CD14-positive monocyte (primary cell): Measurements from ENCODE around the gene PIP4K2A. TPM values are rescaled to one million over a fixed set of nuclear protein-coding genes. Genes with fewer than 3 reads are reported as not detected.

ENCODE experiments used
- DNase-seq, 3 donors: peaks; one replicate each; pipeline ENCODE4 v3.0.0-alpha.2; 2011 to 2022
- H2AFZ ChIP-seq: 2 replicates; pipeline ENCODE4 v1.6.0; 2012; ENCODE audit warnings: mild to moderate bottlenecking, low read depth, low read length, inconsistent platforms; ENCODE audit not compliant: insufficient read depth, poor library complexity, severe bottlenecking
- H3K27ac ChIP-seq, 2 donors: 1 replicate in 1 of 2; 2 replicates in 1 of 2; pipeline ENCODE4 v1.5.1; 2012 to 2013; ENCODE audit warnings: low read length in 2 of 2, control low read depth in 1 of 2, inconsistent platforms in 1 of 2, low read depth in 1 of 2, mild to moderate bottlenecking in 1 of 2
- H3K27me3 ChIP-seq, 2 donors: one replicate each; pipeline versions ENCODE4 v1.6.0 to v1.6.1; 2011 to 2013; ENCODE audit warnings: low read length in 2 of 2; ENCODE audit not compliant: control insufficient read depth in 2 of 2, insufficient read depth in 2 of 2
- H3K36me3 ChIP-seq, 2 donors: replicated peaks in 1 of 2; 1 replicate in 1 of 2; 2 replicates in 1 of 2; pipeline versions ENCODE4 v1.5.1 to v1.6.1; 2012 to 2013; ENCODE audit warnings: low read length in 2 of 2, control low read depth in 1 of 2, inconsistent platforms in 1 of 2, mild to moderate bottlenecking in 1 of 2; ENCODE audit not compliant: insufficient read depth in 2 of 2, control insufficient read depth in 1 of 2
- H3K4me1 ChIP-seq, 2 donors: 1 replicate in 1 of 2; 2 replicates in 1 of 2; pipeline versions ENCODE4 v1.5.1 to v1.6.1; 2012 to 2013; ENCODE audit warnings: low read length in 2 of 2, control low read depth in 1 of 2, inconsistent platforms in 1 of 2, mild to moderate bottlenecking in 1 of 2, moderate library complexity in 1 of 2; ENCODE audit not compliant: insufficient read depth in 2 of 2, control insufficient read depth in 1 of 2
- H3K4me2 ChIP-seq: replicated peaks from 2 replicates; pipeline ENCODE3; 2012; ENCODE audit warnings: low read length, moderate library complexity, mild to moderate bottlenecking; ENCODE audit not compliant: poor library complexity, severe bottlenecking; ENCODE audit errors: extremely low read depth
- H3K4me3 ChIP-seq, 3 experiments: fragments of 200-600 bp in 1 of 3; sonication (generic) in 1 of 3; replicated peaks in 1 of 3; 1 replicate in 2 of 3; 2 replicates in 1 of 3; pipeline ENCODE4 v1.5.1; 2011 to 2013; ENCODE audit warnings: low read length in 3 of 3, mild to moderate bottlenecking in 3 of 3, control low read depth in 2 of 3, low read depth in 2 of 3, inconsistent platforms in 1 of 3, moderate library complexity in 1 of 3
- H3K79me2 ChIP-seq: 2 replicates; pipeline ENCODE4 v1.6.0; 2012; ENCODE audit warnings: mild to moderate bottlenecking, control low read depth, inconsistent platforms, low read length, moderate library complexity; ENCODE audit not compliant: insufficient read depth
- H3K9ac ChIP-seq: 2 replicates; pipeline ENCODE4 v1.6.0; 2017; ENCODE audit warnings: low read length, mild to moderate bottlenecking; ENCODE audit not compliant: insufficient read depth, poor library complexity, severe bottlenecking
- H3K9me3 ChIP-seq, 2 donors: replicated peaks in 1 of 2; 1 replicate in 1 of 2; 2 replicates in 1 of 2; pipeline versions ENCODE4 v1.5.1 to v1.6.1; 2012 to 2013; ENCODE audit warnings: low read length in 2 of 2, control low read depth in 1 of 2; ENCODE audit not compliant: control insufficient read depth in 1 of 2, insufficient read depth in 1 of 2
- H4K20me1 ChIP-seq: 2 replicates; pipeline ENCODE4 v1.6.0; 2012; ENCODE audit warnings: mild to moderate bottlenecking, low read length, control low read depth, moderate library complexity; ENCODE audit not compliant: insufficient read depth
- H3K27ac Mint-ChIP-seq, 7 donors: one replicate each; pipeline ENCODE4 v1.8.0; 2020; ENCODE audit warnings: mild to moderate bottlenecking in 7 of 7, mixed read lengths in 7 of 7, moderate library complexity in 6 of 7, inconsistent platforms in 2 of 7
- H3K27me3 Mint-ChIP-seq, 3 donors: one replicate each; pipeline ENCODE4 v1.8.0; 2021 to 2022; ENCODE audit warnings: low read depth in 3 of 3, mild to moderate bottlenecking in 3 of 3, mixed read lengths in 3 of 3, moderate library complexity in 3 of 3, inconsistent platforms in 1 of 3
- H3K36me3 Mint-ChIP-seq, 2 donors: one replicate each; pipeline ENCODE4 v1.8.0; 2020; ENCODE audit warnings: mixed read lengths in 2 of 2, inconsistent platforms in 1 of 2, mild to moderate bottlenecking in 1 of 2
- H3K4me1 Mint-ChIP-seq: one replicate; pipeline ENCODE4 v1.8.0; 2020; ENCODE audit warnings: mild to moderate bottlenecking, mixed read lengths
- H3K4me3 Mint-ChIP-seq, 2 donors: one replicate each; pipeline ENCODE4 v1.8.0; 2020; ENCODE audit warnings: mild to moderate bottlenecking in 2 of 2, mixed read lengths in 2 of 2, moderate library complexity in 1 of 2
- H3K9me3 Mint-ChIP-seq, 7 donors: one replicate each; pipeline ENCODE4 v1.8.0; 2020 to 2022; ENCODE audit warnings: mixed read lengths in 7 of 7, mild to moderate bottlenecking in 6 of 7, moderate library complexity in 6 of 7, inconsistent platforms in 2 of 7
- CTCF ChIP-seq: fragments of 200-600 bp; IDR thresholded peaks from one replicate; pipeline ENCODE4 v1.8.0; 2022; ENCODE audit warnings: antibody characterized with exemption, mild to moderate bottlenecking
- WGBS: methylation state at CpG from one replicate; pipeline ENCODE4 v1.1.5; 2013; ENCODE audit warnings: missing lambda C conversion rate; ENCODE audit not compliant: insufficient coverage; 5-methylcytosine and 5-hydroxymethylcytosine counted together
- intact Hi-C, 2 donors: fragments of 100-400 bp; cut with micrococcal nuclease; formaldehyde crosslinking; loops; one replicate each; pipeline versions ENCODE4 v1.15.0 to v1.15.1; 2023
- polyA plus RNA-seq, 3 donors: library from polyadenylated mRNA; depleted of rRNA in 1 of 3; unstranded in 2 of 3; stranded (reverse) in 1 of 3; fragments of 300-500 nt in 2 of 3; fragments of >200 nt in 1 of 3; fragmentation: Illumina TruSeq in 2 of 3; gene quantifications; 1 replicate in 2 of 3; 2 replicates in 1 of 3; pipeline ENCODE4 v1.2.3, GENCODE V29; 2012 to 2021

Gene PIP4K2A
- polyA plus RNA-seq, 3 donors, result 9.7 to 33.7 (median 16.6) TPM

GRCh38 chr10:22656036-22656435 is 58.3 kb downstream of the PIP4K2A start:
- peak overlapping the region in 3 of 7 donors; percentile 9 to 43 (median 38) for H3K27ac Mint-ChIP-seq
- H3K36me3 ChIP-seq, result peaks cover 0 to 20% of the 10 kb centered on the region in 2 donors
- H3K4me2 ChIP-seq, result no peak overlapping the region
- H3K27ac ChIP-seq, result no peak overlapping the region
- H3K4me3 ChIP-seq, result no peak overlapping the region
- H3K36me3 Mint-ChIP-seq, result peaks cover 21 to 36% of the 10 kb centered on the region in 2 donors
- H3K27me3 Mint-ChIP-seq, result peaks cover 0 to 2% (median 2%) of the 10 kb centered on the region in 3 donors
- H4K20me1 ChIP-seq, result peaks cover 100% of the 10 kb centered on the region
- no peak for DNase-seq
- H3K9me3 Mint-ChIP-seq, result no peaks in the 10 kb centered on the region
- H3K9me3 ChIP-seq, result no peaks in the 10 kb centered on the region
- H3K27me3 ChIP-seq, result no peaks in the 10 kb centered on the region
- H3K9ac ChIP-seq, result no peak overlapping the region
- H2AFZ ChIP-seq, result no peak overlapping the region
- peaks cover 62% of the 10 kb centered on the region for H3K4me1 Mint-ChIP-seq
- H3K4me3 Mint-ChIP-seq, result no peak overlapping the region
- WGBS, result 83% methylated on average over 1 of the region's 8 CpGs
- TF ChIP-seq CTCF, result no peak
- peaks cover 96% of the 10 kb centered on the region for H3K79me2 ChIP-seq
- intact Hi-C loops, result no loop called here
- peaks cover 8 to 11% of the 10 kb centered on the region in 2 donors for H3K4me1 ChIP-seq

- peaks cover 100% of the 10 kb centered on the region for H4K20me1 ChIP-seq
- H3K9me3 Mint-ChIP-seq, result no peaks in the 10 kb centered on the region
- peaks cover 8 to 11% of the 10 kb centered on the region in 2 donors for H3K4me1 ChIP-seq
- WGBS, result 64% methylated on average over 3 of the region's 10 CpGs
- peak overlapping the region in 2 of 7 donors; percentile 35 to 38 for H3K27ac Mint-ChIP-seq
- H2AFZ ChIP-seq, result no peak overlapping the region
- H3K36me3 Mint-ChIP-seq, result peaks cover 21 to 40% of the 10 kb centered on the region in 2 donors
- no peak overlapping the region for H3K4me3 Mint-ChIP-seq
- DNase-seq, result peak in 2 of 3 donors; percentile 12 to 76
- TF ChIP-seq CTCF, result no peak
- H3K9me3 ChIP-seq, result no peaks in the 10 kb centered on the region
- no peak overlapping the region for H3K4me3 ChIP-seq
- no peaks in the 10 kb centered on the region for H3K27me3 ChIP-seq
- intact Hi-C loops, result no loop called here
- no peak overlapping the region for H3K4me2 ChIP-seq
- peaks cover 0 to 2% (median 2%) of the 10 kb centered on the region in 3 donors for H3K27me3 Mint-ChIP-seq
- H3K9ac ChIP-seq, result no peak overlapping the region
- H3K4me1 Mint-ChIP-seq, result peaks cover 66% of the 10 kb centered on the region
- peaks cover 0 to 20% of the 10 kb centered on the region in 2 donors for H3K36me3 ChIP-seq
- H3K27ac ChIP-seq, result no peak overlapping the region
- peaks cover 94% of the 10 kb centered on the region for H3K79me2 ChIP-seq
Measured at GRCh38 chr10:22655312-22655981, 58.9 kb downstream of the PIP4K2A start.
